ENCODE measurements around the gene LDLRAP1.

- no peak for TF ChIP-seq CTCF (conservative IDR thresholded peaks at IDR 0.05)
- no peak for TF ChIP-seq EZH2 (IDR thresholded peaks at IDR 0.05; ENCODE audit: low read depth)
These were observed 75.0 kb downstream of the LDLRAP1 start for GRCh38 chr1:25618433-25618808.

Measured in PC-9 (cell line).